ENCODE results near the gene CRMP1.

GRCh38 chr4:5927116-5927515, 34.2 kb upstream of the CRMP1 start:
- TF ChIP-seq CTCF (IDR thresholded peaks at IDR 0.05) (no peak), ETV6 (CRISPR knock-in tag; IDR thresholded peaks at IDR 0.05) (no peak), SP1 (CRISPR knock-in tag; conservative IDR thresholded peaks at IDR 0.05) (no peak), NR2C2 (CRISPR knock-in tag; IDR thresholded peaks at IDR 0.05) (no peak), ATF3 (CRISPR knock-in tag; conservative IDR thresholded peaks at IDR 0.05) (no peak), FOXP4 (CRISPR knock-in tag; IDR thresholded peaks at IDR 0.05) (no peak)

Measured in WTC11 (cell line).